Measurements from ENCODE around the gene OR2AG1. TPM values are rescaled to one million over a fixed set of nuclear protein-coding genes. Genes with fewer than 3 reads are reported as not detected.

Gene OR2AG1
- total RNA-seq, 2 donors from 2014 or later, result not detected

GRCh38 chr11:6736495-6737121, 46.2 kb upstream of the OR2AG1 start:
- 33 to 44% methylated on average over 3 of the region's 3 CpGs for WGBS, 2 donors
- DNase-seq (peak in 1 of 4 donors; percentile 20), ATAC-seq (no peak)
- no peaks in the 10 kb centered on the region for H3K36me3 ChIP-seq (replicated peaks in 1 of 2; ENCODE audit: insufficient read depth in 1 of 2, low read depth in 2 of 2)
- TF ChIP-seq, protein P1, sequence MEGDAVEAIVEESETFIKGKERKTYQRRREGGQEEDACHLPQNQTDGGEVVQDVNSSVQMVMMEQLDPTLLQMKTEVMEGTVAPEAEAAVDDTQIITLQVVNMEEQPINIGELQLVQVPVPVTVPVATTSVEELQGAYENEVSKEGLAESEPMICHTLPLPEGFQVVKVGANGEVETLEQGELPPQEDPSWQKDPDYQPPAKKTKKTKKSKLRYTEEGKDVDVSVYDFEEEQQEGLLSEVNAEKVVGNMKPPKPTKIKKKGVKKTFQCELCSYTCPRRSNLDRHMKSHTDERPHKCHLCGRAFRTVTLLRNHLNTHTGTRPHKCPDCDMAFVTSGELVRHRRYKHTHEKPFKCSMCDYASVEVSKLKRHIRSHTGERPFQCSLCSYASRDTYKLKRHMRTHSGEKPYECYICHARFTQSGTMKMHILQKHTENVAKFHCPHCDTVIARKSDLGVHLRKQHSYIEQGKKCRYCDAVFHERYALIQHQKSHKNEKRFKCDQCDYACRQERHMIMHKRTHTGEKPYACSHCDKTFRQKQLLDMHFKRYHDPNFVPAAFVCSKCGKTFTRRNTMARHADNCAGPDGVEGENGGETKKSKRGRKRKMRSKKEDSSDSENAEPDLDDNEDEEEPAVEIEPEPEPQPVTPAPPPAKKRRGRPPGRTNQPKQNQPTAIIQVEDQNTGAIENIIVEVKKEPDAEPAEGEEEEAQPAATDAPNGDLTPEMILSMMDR (IDR thresholded peaks at IDR 0.05), result no peak
- no peak for TF ChIP-seq POLR2A (IDR thresholded peaks at IDR 0.05)
- no peaks in the 10 kb centered on the region for H3K9me3 ChIP-seq
- no peak overlapping the region for H3K27ac ChIP-seq
- no peaks in the 10 kb centered on the region for H3K27me3 ChIP-seq
- no peak overlapping the region for H3K4me3 ChIP-seq
- no peaks in the 10 kb centered on the region for H3K4me1 ChIP-seq
- intact Hi-C loops (cut with DNase I), result no loop called here

- H3K27ac ChIP-seq, result no peak overlapping the region
- H3K4me1 ChIP-seq, result no peaks in the 10 kb centered on the region
- H3K36me3 ChIP-seq (replicated peaks in 1 of 2; ENCODE audit: insufficient read depth in 1 of 2, low read depth in 2 of 2), result no peaks in the 10 kb centered on the region
- ATAC-seq, result peak; percentile 59
- no peaks in the 10 kb centered on the region for H3K27me3 ChIP-seq
- H3K4me3 ChIP-seq, result no peak overlapping the region
- WGBS, 2 donors, result 6 to 9% methylated on average over 2 of the region's 2 CpGs
- no peaks in the 10 kb centered on the region for H3K9me3 ChIP-seq
- DNase-seq, result peak; percentile 53 to 66 (median 54)
- intact Hi-C loops (cut with DNase I), result no loop called here
- TF ChIP-seq, protein P1 (IDR thresholded peaks at IDR 0.05), result peak; percentile 14 to 68 (median 66)
- no peak for TF ChIP-seq POLR2A (IDR thresholded peaks at IDR 0.05)
Observed at GRCh38 chr11:6737872-6738466, 44.9 kb upstream of the OR2AG1 start.

GRCh38 chr11:6738590-6738989, 44.2 kb upstream of the OR2AG1 start:
- no peaks in the 10 kb centered on the region for H3K36me3 ChIP-seq (replicated peaks in 1 of 2; ENCODE audit: insufficient read depth in 1 of 2, low read depth in 2 of 2)
- no peaks in the 10 kb centered on the region for H3K4me1 ChIP-seq
- no peak for ATAC-seq
- no peak overlapping the region for H3K4me3 ChIP-seq
- WGBS, 2 donors, result 57 to 68% methylated on average over 1 of the region's 1 CpG
- TF ChIP-seq, protein P1 (IDR thresholded peaks at IDR 0.05), result no peak
- TF ChIP-seq POLR2A (IDR thresholded peaks at IDR 0.05), result no peak
- no peaks in the 10 kb centered on the region for H3K9me3 ChIP-seq
- DNase-seq, result no peak
- no peaks in the 10 kb centered on the region for H3K27me3 ChIP-seq
- H3K27ac ChIP-seq, result no peak overlapping the region
- intact Hi-C loops (cut with DNase I), result no loop called here

DNA sequence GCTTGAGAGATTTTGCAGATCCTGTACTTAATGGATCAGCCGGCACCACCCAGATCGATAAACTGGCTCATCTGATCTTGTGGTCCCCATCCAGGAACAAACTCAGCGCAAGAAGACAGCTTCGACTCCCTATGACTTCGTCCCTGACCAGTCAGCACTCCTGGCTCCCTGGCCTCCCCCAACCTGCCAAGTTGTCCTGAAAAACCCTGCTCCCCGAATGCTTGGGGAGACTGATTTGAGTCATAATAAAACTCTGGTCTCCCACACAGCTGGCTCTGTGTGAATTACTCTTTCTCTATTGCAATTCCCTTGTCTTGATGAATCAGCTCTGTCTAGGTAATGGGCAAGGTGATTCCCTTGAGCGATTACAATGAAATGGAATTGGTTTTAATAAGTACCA, 40.6 kb upstream of the OR2AG1 start:
- Histone ChIP-seq H3K9me3 (no peaks in the 10 kb centered on the region), H3K4me3 (no peak overlapping the region), H3K27ac (no peak overlapping the region), H3K4me1 (no peaks in the 10 kb centered on the region), H3K27me3 (no peaks in the 10 kb centered on the region), H3K36me3 (replicated peaks in 1 of 2; ENCODE audit: insufficient read depth in 1 of 2, low read depth in 2 of 2) (no peaks in the 10 kb centered on the region)
- TF ChIP-seq, protein P1 (IDR thresholded peaks at IDR 0.05), result no peak
- no peak for TF ChIP-seq POLR2A (IDR thresholded peaks at IDR 0.05)
- intact Hi-C loops (cut with DNase I), result no loop called here
- 66 to 67% methylated on average over 7 of the region's 7 CpGs for WGBS, 2 donors
- ATAC-seq, result no peak
- no peak for DNase-seq

GRCh38 chr11:6745018-6745417, 37.8 kb upstream of the OR2AG1 start:
- ATAC-seq (no peak), DNase-seq (no peak)
- WGBS, 2 donors, result 55 to 73% methylated on average over 3 to 4 of the region's 4 CpGs
- H3K27me3 ChIP-seq, result no peaks in the 10 kb centered on the region
- no peak for TF ChIP-seq POLR2A (IDR thresholded peaks at IDR 0.05)
- TF ChIP-seq, protein P1 (IDR thresholded peaks at IDR 0.05), result no peak
- H3K27ac ChIP-seq, result no peak overlapping the region
- no peaks in the 10 kb centered on the region for H3K36me3 ChIP-seq (replicated peaks in 1 of 2; ENCODE audit: insufficient read depth in 1 of 2, low read depth in 2 of 2)
- intact Hi-C loops (cut with DNase I), result no loop called here
- no peak overlapping the region for H3K4me3 ChIP-seq
- H3K9me3 ChIP-seq, result no peaks in the 10 kb centered on the region
- no peaks in the 10 kb centered on the region for H3K4me1 ChIP-seq
